Thoracic aorta (tissue), 2 donors: ENCODE data around the gene NLRC5. TPM values are rescaled to one million over a fixed set of nuclear protein-coding genes. Genes with fewer than 3 reads are reported as not detected.

Experiments used
- ATAC-seq: fragments of 150-250 bp; one replicate; pipeline ENCODE4 v1.8.0; 2017; ENCODE audit warnings: low read depth; ENCODE audit not compliant: insufficient number of reproducible peaks, low FRiP score
- DNase-seq: peaks from one replicate; pipeline ENCODE4 v3.0.0-alpha.2; 2020; ENCODE audit warnings: low spot score
- H3K27ac ChIP-seq, 2 donors: fragments of 200-600 bp; sonication (generic); 1 replicate in 1 of 2; 2 replicates in 1 of 2; pipeline ENCODE4 v1.5.1; 2016; ENCODE audit warnings: mild to moderate bottlenecking in 2 of 2, moderate library complexity in 2 of 2
- H3K27me3 ChIP-seq: fragments of 200-600 bp; sonication (generic); replicated peaks from 2 replicates; pipeline ENCODE4 v1.6.0; 2016; ENCODE audit warnings: mild to moderate bottlenecking; ENCODE audit not compliant: insufficient read depth
- H3K36me3 ChIP-seq: fragments of 200-600 bp; sonication (generic); one replicate; pipeline ENCODE4 v1.5.1; 2016
- H3K4me1 ChIP-seq, 2 donors: fragments of 200-600 bp; sonication (generic); 1 replicate in 1 of 2; 2 replicates in 1 of 2; pipeline versions ENCODE4 v1.5.1 to v1.6.0; 2016; ENCODE audit warnings: low read depth in 2 of 2, mild to moderate bottlenecking in 1 of 2; ENCODE audit not compliant: control insufficient read depth in 1 of 2
- H3K4me3 ChIP-seq: fragments of 200-600 bp; sonication (generic); 2 replicates; pipeline ENCODE4 v1.5.1; 2016; ENCODE audit warnings: mild to moderate bottlenecking
- H3K9me3 ChIP-seq: fragments of 200-600 bp; sonication (generic); 2 replicates; pipeline ENCODE4 v1.5.1; 2016
- total RNA-seq, 2 donors: library from RNA; depleted of rRNA; stranded (reverse); fragments of >200 nt; gene quantifications; one replicate each; pipeline versions ENCODE4 v1.1.0 to v1.2.3, GENCODE V29; 2016
- TF ChIP-seq, protein P1 (sequence below): fragments of 200-600 bp; sonication (generic); IDR thresholded peaks from one replicate; pipeline ENCODE4 v1.5.1; 2019; ENCODE audit warnings: antibody characterized with exemption

NLRC5 gene
- total RNA-seq, 2 donors from 2014 or later = 51.0 to 54.4 TPM

DNA sequence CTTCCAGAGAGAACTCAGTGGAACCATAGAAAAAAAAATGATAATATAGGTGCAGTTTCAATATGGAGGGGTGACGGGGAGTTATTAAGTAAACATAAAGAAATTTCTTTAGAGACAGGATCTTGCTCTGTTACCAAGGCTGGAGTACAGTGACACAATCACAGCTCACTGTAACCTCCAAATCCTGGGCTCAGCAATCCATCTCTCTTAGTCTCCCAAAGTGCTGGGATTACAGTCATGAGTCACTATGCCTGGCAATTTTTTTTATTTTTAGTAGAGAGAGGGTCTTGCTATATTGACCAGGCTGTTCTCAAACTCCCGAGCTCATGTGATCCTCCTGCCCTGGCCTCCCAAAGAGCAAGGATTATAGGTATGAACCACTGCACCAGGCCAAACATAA is 48.8 kb downstream of the NLRC5 start:
- H3K27ac ChIP-seq = no peak overlapping the region
- H3K4me1 ChIP-seq = peaks cover 0 to 3% of the 10 kb centered on the region in 2 donors
- no peaks in the 10 kb centered on the region for H3K27me3 ChIP-seq
- ATAC-seq (no peak), DNase-seq (no peak)
- TF ChIP-seq, protein P1, sequence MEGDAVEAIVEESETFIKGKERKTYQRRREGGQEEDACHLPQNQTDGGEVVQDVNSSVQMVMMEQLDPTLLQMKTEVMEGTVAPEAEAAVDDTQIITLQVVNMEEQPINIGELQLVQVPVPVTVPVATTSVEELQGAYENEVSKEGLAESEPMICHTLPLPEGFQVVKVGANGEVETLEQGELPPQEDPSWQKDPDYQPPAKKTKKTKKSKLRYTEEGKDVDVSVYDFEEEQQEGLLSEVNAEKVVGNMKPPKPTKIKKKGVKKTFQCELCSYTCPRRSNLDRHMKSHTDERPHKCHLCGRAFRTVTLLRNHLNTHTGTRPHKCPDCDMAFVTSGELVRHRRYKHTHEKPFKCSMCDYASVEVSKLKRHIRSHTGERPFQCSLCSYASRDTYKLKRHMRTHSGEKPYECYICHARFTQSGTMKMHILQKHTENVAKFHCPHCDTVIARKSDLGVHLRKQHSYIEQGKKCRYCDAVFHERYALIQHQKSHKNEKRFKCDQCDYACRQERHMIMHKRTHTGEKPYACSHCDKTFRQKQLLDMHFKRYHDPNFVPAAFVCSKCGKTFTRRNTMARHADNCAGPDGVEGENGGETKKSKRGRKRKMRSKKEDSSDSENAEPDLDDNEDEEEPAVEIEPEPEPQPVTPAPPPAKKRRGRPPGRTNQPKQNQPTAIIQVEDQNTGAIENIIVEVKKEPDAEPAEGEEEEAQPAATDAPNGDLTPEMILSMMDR = no peak
- H3K4me3 ChIP-seq = no peak overlapping the region
- H3K9me3 ChIP-seq = no peaks in the 10 kb centered on the region
- H3K36me3 ChIP-seq = peaks cover 15% of the 10 kb centered on the region

DNA sequence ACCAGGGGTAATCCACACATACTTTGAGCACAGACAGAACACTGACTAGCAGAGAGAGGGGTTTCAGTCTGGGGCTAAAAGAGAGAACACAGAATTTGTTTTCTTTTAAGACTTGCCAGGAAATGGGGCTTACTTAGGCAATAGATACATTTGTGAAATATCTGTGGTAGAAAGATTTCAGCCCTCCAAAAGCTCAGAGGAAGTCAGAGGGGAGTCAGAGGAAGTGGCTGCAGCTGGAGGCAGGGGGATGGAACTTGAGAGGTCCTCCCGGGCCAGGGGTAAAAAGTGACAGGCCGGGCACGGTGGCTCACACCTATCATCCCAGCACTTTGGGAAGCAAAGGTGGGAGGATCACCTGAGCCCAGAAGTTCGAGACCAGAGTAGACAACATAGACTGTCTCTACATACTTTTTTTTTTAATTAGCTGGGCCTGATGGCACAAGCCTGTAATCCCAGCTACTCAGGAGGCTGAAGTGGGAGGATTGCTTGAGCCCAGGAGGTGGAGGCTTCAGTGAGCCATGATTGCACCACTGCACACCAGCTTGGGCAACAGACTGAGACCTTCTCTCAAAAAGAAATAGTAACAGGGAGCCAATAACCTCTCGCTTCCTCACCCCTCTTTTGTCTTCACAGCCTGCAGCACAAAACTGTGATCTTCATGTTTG is 49.9 kb downstream of the NLRC5 start:
- ATAC-seq (no peak), DNase-seq (no peak)
- Histone ChIP-seq H3K9me3 (no peaks in the 10 kb centered on the region), H3K36me3 (peaks cover 16% of the 10 kb centered on the region), H3K27me3 (no peaks in the 10 kb centered on the region), H3K27ac (no peak overlapping the region), H3K4me3 (no peak overlapping the region), H3K4me1 (peaks cover 0 to 3% of the 10 kb centered on the region in 2 donors)
- TF ChIP-seq, protein P1 = no peak

DNA sequence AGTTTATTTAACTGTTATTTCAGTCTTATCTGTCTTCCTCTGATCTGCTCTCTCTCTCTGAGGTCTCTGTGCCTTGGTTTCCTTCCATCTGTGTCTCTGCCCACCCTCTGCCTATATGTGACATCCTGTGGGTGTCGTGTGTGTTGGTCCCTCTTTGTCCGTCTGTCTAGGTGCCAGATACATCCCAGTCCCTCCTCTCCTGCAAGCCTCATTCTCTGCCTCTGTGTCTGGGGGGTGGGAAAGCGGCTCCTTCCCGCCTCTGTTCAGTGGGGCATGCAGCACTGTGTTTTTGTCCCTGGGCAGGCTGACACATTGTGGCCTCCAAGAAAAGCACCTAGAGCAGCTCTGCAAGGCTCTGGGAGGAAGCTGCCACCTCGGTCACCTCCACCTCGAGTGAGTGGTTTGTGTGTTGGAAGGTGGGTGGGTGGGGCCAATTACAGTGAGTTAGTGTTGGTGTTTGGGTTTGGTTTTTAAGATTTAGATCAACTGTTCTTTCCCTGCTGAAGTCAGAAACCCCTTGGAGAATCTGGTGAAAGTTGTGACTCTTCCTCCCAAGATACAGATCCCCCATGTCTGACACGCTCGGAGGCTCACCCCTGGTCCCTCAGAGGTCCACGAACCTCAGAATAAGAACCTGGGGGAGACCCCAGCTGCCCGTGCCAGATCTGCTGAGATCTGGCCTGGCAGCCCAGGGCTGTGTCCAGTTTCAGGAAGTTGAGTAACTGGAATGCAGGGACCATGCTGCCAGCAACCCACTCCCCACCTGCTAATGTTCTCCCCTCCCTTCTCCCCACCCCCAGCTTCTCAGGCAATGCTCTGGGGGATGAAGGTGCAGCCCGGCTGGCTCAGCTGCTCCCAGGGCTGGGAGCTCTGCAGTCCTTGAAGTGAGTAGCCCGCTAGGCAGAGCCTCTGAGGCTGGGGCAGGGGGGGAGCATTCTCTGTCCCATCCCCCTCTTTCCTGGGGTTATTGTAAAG is 52.1 kb downstream of the NLRC5 start:
- TF ChIP-seq, protein P1 = no peak
- ATAC-seq (no peak), DNase-seq (no peak)
- Histone ChIP-seq H3K4me3 (no peak overlapping the region), H3K36me3 (peaks cover 16% of the 10 kb centered on the region), H3K9me3 (no peaks in the 10 kb centered on the region), H3K27ac (no peak overlapping the region), H3K4me1 (peaks cover 3 to 9% of the 10 kb centered on the region in 2 donors), H3K27me3 (no peaks in the 10 kb centered on the region)

DNA sequence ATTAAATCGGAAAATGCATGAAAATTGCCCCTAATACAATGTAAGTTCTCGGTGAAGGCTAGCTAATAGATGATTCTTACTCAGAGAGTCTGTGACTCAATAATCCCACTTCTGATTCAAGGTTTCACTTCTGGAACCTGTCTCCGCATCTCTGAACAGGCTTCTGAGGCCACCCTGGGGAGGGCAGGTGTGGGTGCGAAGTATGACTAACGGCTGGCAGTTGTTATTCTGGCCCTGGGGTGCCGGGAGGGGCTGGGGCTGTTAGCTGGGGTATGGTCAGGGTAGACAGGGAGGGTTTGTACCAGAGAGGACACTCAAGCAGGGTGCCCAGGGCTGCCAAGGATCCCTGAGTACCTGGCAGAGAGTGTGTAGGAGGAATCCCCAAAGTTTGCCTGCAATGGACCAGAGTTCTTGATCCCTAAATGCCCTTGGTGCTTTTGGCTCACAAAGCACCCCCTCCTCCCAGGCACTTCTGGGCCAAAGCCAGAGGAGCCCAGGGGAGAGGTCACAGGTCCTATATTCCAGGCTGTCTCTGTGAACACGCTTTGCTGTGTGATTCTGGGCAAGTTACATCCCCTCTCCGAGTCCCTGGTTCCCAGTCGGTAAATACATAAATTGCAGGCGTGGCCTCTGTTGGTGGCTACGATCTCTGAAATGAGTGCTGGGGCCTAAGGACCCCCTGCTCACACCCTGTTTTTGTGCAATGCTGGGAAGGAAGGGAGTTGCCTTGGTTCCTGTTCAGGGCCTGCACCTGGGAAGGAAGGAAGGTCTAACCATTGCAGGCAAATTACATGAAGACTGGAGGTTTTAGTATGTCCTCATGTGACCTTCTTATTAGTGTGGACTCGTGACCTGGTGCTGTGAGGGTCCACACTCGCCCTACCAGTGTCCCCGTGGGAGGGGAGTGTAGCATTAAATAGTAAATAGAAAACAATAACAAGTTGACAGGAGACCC is 53.1 kb downstream of the NLRC5 start:
- ATAC-seq (no peak), DNase-seq (no peak)
- Histone ChIP-seq H3K27me3 (no peaks in the 10 kb centered on the region), H3K4me1 (peaks cover 3 to 9% of the 10 kb centered on the region in 2 donors), H3K27ac (no peak overlapping the region), H3K36me3 (peaks cover 16% of the 10 kb centered on the region), H3K4me3 (no peak overlapping the region), H3K9me3 (no peaks in the 10 kb centered on the region)
- TF ChIP-seq, protein P1 = no peak
